Stomach (tissue), 4 donors: ENCODE results near the gene TIAL1.

Experiments
- CTCF ChIP-seq, 7 experiments: fragments of 450-650 bp in 4 of 7; fragments of 200-600 bp in 3 of 7; sonication (generic) in 3 of 7; IDR thresholded peaks; one replicate each; pipeline ENCODE4 v1.5.1; 2016 to 2019; ENCODE audit warnings: antibody characterized with exemption in 7 of 7, control low read depth in 2 of 7, mild to moderate bottlenecking in 1 of 7
- POLR2A ChIP-seq, 4 donors: fragments of 450-650 bp; IDR thresholded peaks; one replicate each; pipeline ENCODE4 v1.6.1; 2016; ENCODE audit warnings: antibody characterized with exemption in 4 of 4, control low read depth in 2 of 4, mild to moderate bottlenecking in 1 of 4, moderate library complexity in 1 of 4
- POLR2AphosphoS5 ChIP-seq, 3 donors: sonication (generic); formaldehyde crosslinking; IDR thresholded peaks; one replicate each; pipeline ENCODE4 v1.6.1; 2016; ENCODE audit warnings: antibody characterized with exemption in 3 of 3

- no peak for TF ChIP-seq CTCF (IDR thresholded peaks at IDR 0.05)
- no peak for TF ChIP-seq POLR2A (IDR thresholded peaks at IDR 0.05)
- no peak for TF ChIP-seq POLR2AphosphoS5 (IDR thresholded peaks at IDR 0.05)
These were observed 20.3 kb upstream of the TIAL1 start for GRCh38 chr10:119616882-119617570.
